ENCODE measurements around the gene APCDD1L.
"Not testable (repeated sequence)": the region's sequence is repeated elsewhere in the genome, so short reads cannot be mapped to it uniquely, and the experiment has no call there.

Gene APCDD1L

DNA sequence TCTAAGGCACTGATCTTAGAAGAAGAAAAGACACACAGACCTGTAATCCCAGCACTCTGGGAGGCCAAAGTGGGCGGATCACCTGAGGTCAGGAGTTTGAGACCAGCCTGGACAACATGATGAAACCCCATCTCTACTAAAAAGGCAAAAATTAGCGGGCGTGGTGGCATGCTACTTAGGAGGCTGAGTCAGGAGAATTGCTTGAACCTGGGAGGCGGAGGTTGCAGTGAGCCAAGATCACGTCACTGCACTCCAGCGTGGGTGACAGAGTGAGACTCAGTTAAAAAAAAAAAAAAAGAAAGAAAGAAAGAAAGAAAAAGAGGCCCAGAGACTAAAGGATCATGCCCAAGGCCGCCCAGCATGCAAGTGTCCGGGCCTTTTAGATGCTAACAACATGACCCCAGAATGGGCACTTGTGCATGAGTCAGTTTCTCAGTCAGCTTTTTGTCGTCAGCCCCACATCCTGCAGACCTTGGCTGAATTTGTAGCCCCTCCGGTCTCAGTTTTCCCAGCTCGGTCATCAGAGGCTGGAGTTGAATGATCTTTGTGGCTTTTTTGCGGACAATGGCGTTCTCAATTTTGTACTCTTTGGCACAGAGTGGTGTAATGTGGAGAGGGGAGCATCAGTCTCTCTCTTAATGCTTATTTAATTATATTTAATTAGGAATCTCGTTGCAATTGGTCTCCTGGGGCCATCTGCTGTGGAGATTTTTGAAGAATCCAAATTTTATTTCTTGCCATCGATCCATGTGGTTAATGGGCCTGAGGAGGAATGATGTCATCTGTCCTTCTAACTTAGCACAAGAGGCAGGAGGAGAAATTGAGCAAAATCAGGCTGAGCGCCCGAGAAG is 30.6 kb upstream of the APCDD1L start:
- DNase-seq (ENCODE audit: low read depth in 2 of 2) = no peak

DNA sequence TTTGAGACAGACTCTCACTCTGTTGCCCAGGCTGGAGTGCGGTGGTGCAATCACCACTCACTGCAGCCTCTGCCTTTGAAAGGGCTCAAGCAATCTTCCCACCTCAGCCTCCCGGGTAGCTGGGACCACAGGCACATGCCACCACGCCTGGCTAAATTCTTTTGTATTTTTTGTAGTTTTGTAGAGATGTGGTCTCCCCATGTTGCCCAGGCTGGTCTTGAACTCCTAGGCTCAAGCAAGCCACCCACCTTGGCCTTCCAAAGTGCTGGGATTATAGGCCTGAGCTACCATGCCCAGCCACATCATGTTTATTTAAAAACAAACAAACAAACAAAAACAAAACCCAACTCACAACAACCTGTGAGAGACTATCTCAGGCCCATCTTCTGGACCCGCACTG is 29.7 kb upstream of the APCDD1L start:
- DNase-seq (ENCODE audit: low read depth in 2 of 2) = no peak

DNA sequence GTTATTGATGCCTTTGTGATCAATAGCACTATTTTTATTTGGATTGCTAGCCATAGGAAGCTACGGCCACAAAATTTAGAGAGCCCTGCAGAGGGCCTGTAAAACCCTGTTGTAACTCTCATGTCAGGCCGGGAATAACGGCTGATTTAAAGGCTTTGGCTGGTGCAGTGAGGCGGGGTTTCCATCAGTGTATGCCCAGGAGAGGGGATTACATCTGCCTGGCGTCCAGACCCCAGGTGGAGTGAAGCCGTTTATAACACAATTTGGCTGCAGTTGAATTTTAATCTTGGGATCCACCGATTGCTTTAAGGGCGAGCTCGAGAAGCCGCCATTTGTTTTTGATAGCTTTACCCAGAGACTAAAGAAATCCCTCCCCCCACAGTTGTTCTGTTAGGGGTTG is 29.1 kb upstream of the APCDD1L start:
- DNase-seq (ENCODE audit: low read depth in 2 of 2) = no peak

DNA sequence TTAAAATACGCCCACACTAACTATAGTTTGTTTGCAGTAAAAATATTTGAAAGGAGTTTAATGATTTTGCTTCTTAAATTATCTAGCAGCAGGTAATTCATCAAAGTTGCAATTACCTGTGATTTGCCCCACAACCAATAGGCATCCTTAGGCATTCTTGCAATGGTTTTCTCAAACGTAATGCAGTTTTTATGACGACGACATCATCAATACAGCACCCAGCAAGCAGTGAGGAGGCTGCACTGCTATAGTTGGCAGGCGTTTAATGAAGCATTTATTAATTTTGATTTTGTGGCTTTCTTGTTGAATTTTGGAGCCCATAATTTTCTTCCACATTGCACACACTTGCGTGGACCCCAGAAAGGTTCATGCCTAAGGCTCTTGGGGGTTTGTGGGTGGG is 28.1 kb upstream of the APCDD1L start:
- no peak for DNase-seq (ENCODE audit: low read depth in 2 of 2)

DNA sequence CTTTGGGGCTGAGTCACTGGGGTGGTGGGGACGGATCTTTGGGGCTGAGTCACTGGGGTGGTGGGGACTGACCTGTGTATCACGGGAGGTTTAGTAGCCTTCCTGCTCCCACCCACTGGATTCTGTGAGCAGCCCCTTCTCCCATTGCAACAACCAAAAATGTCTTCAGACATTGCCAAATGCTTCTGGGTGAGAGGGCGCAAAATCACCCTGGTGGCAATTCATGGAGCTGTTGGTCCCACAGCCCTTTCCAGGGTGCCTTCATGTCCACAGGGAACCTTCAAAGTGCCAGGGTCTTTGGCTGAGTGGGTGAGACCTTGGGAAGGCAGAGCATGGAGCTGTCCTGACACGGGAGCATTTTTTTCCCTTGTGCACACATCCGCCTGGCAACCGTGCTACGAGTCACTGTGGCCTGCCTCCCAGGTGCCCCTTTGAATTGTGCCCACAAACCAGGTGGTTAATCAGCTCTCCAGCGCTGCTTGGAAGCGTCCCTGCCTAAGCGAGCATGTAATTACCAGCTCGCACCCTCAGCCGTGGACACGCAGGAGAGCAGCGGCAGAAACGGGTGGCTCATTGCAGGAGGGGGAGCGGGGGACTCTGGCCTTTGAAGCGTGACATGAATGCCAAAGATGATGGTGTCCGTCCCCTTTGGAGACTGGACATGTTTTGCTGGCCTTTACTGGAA is 27.4 kb upstream of the APCDD1L start:
- no peak for DNase-seq (ENCODE audit: low read depth in 2 of 2)

DNA sequence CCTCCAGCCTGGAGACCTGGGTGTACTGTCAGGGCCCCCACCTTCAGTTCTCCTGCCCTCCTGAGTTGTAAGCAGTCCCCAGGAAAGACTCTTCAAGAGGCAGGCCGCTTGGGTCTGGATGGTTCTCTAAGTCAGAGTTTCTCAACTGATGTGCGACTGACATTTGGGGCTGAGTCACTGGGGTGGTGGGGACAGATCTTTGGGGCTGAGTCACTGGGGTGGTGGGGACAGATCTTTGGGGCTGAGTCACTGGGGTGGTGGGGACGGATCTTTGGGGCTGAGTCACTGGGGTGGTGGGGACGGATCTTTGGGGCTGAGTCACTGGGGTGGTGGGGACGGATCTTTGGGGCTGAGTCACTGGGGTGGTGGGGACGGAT is 26.8 kb upstream of the APCDD1L start:
- not testable (repeated sequence) for DNase-seq (ENCODE audit: low read depth in 2 of 2)

DNA sequence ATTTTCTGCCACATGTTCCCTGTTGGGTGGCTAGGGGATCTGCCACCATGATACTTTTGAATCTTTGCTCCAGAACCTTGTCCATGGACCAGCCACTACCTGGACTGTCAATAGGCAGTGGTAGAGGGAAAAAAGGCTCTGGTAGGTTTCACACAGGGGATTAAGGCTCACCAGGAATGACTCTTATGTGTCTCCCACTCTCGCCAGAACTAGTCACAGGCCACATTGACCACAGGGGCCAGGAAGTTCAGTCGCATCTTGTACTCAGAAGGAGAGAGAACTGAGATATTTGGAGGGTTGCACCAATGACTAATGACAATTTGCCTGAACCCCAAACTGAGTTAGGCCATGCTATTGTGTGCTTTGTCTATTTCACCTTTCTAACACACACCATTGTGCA is 23.6 kb upstream of the APCDD1L start:
- no peak for DNase-seq (ENCODE audit: low read depth in 2 of 2)

DNA sequence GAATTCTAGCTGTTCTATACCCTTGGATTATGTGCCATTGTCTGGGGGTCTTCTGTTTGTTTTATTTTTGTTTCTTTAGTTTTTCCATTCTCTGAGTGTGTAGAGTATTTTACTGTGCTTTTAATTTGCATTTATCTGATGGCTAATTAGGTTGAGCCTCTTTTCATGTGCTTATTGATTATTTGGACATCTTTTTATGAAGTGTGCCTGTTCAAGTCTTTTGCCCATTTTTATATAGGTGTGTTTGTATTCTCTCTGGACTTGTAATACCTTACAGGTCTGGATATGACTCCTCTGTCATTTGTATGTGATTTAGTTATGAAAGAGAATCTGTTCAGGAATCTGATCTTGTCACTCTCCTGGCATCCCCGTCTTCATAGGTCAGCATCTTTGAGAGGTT is 22.6 kb upstream of the APCDD1L start:
- no peak for DNase-seq (ENCODE audit: low read depth in 2 of 2)

DNA sequence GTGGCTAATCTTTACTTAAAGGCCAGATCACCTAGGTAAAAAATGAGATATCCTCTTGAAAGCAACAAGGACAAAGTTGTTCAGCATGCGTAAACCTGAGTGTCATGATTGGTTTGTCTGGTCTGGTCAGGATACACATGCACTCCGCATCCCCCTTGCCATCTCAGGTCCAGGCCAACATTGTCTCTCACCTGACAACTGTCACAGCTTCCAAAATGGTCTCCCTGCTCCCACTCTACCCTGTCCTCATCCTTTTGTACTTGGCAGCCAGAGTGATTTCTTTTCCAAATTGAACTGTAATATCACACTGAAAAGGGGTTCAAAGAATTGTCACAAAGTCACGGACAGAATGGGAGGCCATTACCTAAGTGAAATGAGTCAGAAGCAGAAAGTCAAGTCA is 21.1 kb upstream of the APCDD1L start:
- DNase-seq (ENCODE audit: low read depth in 2 of 2) = no peak

DNA sequence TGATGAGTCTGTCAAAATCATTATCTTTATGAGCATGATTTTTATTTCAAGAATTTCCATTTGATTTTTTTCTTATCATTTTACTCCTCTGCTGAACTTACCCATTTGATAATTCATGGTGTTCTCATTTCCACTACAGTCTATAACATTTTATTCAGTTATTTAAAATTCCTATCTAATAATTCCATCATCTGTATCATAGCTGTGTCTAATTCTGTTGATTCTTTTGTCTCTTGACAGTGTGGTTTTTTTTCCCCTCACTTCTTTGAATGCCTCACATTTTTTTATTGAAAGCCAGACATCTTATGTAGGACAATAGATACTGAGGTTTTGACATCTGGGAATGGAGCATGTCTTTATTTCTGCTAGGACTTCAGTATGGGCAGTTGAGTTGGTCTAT is 16.5 kb upstream of the APCDD1L start:
- no peak for DNase-seq (ENCODE audit: low read depth in 2 of 2)

DNA sequence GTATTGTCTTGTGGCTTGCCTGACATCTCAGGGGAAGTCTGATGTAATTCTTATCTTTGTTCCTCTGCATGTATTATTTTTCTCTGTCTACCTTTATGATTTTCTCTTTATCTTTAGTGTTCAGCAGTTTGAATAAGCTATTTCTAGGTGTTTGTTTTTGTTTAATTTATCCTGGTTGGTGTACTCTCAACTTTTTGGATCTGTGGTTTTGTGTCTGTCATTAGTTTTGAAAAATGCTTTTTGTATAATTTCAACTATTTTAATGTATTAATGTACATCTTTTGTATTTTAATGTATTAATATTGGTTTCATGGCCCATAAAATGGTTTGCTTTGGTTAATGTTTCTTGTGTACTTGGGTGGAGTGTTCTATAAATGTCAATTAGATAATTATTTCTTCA is 15.9 kb upstream of the APCDD1L start:
- DNase-seq (ENCODE audit: low read depth in 2 of 2) = no peak

DNA sequence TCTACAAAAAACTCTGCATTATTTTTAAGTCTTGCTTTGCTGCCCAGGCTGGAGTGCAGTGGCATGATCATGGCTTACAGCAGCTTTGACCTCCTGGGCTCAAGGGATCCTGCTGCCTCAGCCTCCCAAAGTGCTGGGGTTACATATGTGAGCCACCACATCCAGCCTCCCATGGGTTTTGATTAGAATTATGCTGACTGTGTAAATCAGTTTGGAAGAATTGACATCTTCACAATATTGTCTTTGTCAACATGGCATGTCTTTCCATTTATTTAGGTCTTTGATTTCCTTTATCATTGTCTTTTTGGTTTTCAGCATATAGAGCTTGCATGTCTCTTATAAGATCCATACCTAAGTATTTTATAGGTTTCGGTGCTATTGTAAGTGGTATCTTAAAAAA is 13.2 kb upstream of the APCDD1L start:
- DNase-seq (ENCODE audit: low read depth in 2 of 2) = no peak

DNA sequence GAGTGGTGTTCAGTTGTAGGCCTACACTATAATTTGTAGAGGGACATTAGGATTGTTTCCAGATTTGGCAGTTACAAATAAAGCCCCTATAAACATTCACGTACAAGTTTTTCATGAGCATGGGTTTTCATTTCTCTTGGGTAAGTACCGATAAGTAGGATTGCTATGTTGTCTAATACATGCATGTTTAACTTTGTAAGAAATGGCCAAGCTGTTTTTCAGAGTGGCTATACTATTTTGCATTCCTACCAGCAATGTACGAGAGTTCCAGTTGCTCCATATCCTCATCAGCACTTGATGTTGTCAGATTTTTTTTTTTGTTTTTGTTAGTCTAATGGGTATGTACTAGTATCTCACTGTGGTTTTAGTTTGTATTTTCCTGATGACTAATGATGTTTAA is 11.2 kb upstream of the APCDD1L start:
- no peak for DNase-seq (ENCODE audit: low read depth in 2 of 2)

DNA sequence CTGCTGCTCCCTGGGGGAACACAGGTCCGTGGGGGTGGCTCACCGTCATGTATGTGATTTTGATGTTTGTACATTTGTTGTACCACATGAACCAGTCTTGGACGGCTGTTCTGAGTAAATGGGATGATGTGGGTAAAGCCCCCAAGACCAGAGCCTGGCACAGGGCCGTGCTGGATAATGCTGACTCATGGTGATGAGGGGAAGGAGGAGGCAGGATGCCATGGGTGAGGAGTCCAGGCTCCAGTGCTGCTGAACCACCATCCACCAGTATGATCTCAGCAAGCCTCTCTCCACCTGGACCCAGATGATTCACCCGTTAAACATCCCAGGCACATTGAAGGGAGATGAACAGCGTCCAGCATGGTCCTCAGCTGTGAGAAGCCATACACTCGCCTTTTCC is 9.6 kb upstream of the APCDD1L start:
- DNase-seq (ENCODE audit: low read depth in 2 of 2) = peak in 1 of 2 experiments; percentile 27

DNA sequence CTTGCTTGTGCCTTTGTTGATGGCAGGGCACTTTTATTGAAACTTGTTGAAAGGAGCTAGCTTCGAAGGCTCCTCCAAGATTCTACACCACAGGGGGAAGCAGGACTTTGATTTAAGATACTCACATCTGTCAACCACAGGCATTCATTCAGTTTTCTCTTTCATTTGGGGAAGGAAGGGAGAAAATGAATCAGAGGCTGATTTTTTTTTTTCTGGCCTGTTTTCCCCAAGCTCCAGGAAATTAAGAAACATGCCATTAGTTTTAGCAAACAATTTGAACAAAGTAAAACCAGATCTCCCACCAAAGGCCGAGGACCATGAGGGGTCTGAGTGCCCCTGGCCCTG is 8.7 kb upstream of the APCDD1L start:
- DNase-seq (ENCODE audit: low read depth in 2 of 2) = peak; percentile 59 to 60

DNA sequence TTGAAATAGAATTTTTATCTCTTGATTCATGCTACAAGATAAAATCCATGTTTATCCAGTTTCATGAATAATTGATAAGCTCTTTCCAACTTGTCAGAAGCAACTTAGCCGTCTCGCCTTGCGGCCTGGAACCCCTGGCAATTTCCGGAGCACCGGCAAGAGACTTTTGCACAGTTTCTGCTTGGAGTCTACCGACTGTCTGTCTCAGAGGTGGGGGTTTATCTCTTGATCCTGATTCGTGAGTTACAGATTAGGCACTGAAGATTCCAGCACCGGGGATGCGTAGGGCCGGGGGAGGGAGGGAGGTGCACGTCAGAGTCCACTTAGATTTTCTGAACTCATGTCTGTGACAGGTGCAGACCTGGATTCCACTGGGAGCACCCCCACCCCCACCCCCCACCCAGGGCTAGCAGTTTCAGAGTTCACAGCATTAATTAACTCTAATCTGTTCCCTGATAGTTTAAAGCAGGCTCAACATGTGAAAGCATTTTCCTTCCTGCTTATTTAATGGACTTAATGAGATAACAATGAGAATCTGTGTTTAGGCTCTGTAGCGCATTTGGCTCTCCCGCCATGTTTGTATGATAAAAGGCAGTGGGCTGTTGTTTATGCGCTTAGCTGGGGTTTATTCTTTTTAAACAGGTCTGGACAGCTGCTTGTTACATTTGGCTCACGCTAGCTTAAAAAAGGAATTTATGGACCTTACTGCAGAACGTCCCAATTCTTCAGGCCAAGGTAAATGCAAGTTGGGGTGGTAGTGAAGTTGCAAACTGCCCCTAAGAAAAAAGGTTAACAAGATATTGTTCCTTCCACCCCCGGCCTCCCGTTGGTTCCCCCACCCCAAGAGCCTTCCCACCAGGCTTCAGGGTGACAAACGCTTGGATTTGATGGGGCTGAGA is 8.1 kb upstream of the APCDD1L start:
- no peak for DNase-seq (ENCODE audit: low read depth in 2 of 2)

DNA sequence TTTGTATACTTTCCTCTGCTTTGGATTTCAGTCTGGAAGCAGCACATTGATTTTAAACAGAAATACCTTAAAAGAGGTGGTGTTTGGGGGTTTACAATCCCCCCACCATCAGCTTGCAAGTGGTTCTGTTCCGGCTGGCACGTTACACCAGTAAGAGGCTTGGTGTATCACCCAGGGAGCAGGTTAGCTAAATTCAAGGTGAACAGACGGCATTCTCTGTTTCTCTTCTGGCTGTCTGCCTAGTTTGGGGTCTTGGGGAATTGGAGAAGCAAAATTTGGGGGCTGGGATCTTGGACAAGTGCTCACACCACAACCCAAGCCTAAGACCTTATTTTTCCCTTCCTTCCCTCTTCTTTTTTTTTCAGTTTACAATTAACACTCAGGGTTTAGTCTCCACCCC is 7.5 kb upstream of the APCDD1L start:
- DNase-seq (ENCODE audit: low read depth in 2 of 2) = no peak

DNA sequence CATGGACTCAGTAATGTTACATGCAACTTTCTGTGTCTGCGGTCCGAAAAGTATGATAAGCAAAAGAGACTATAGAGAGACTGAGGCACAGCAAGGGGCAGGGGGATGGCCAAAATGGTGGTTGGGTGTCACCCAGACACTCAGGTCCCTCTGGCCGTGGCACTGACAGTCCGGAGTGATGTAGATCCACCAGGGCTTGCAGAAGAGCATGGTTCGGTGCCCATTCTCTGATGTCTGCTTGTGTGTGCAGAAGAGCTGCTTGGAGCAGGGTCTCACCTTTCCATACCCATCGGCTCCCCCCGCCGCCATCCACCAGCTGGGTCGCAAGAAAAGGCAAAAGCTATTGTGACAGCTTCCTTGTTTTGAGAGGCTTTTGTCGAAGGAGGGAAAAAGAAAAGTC is 6.6 kb upstream of the APCDD1L start:
- no peak for DNase-seq (ENCODE audit: low read depth in 2 of 2)

DNA sequence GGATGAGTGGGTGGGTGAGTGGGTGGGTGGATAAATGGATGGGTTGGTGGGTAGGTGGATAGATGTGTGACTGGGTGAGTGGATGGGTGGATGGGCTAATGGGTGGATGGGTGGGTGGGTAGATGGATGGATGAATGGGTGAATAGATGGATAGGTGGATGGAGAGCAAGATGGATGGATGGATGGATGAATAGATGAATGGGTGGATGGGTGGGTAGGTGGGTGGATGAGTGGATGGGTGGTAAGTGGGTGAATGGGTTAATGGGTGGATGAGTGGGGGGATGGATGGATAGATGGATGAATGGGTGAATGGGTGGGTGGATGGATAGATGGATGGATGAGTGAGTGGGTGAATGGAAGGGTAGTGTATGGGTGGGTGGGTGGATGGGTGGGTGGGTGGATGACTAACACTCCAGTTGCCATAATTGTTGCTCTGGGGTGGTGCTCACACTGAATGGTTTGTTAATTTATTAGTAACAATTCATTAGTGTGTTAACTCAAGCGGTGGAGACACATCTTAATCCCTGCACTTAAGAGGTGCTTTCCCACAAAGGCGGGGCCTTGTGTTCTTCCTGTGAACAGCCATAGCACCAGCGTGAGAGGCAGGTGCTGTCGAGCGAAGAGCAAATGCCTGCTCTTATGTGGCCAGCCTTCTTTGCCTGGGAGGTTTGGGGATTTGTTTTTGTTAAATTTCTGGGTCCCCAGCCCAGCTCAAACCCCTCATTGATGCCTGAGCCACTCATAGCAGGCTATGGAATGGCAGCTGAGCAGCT is 4.9 kb upstream of the APCDD1L start:
- no peak for DNase-seq (ENCODE audit: low read depth in 2 of 2)

DNA sequence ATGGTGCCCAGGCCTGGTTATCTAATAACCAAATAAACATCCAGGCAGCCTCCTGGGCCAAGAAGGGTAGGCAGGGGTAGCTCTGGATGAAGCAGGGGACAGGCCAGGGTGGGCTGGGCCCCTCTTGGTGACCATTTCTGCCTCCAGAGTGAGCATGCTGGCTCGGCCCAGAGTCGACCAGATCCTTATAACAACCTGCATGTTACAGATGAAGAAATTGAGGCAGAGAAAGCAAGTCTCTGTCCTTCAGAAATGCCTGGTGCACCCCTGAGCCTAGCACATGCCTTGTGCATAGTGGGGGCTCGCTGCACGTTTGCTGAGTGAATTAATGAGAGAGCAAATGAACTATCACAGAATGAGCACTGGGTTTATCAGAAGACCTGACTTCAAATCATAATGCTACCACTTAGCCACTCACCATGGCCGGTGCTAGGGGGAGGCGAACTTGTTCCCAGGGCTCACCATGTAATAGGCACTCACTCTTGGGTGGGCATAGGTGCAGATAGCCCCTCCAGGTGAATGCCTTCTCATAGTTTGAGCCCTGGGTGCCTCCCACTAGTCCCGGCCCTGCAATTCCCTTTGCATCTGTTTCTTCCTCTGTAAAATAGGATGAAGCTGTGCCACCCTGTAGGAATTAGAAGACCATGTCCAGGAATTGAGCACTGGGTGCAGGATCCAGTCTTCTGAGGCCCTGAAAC is 3.8 kb upstream of the APCDD1L start:
- no peak for DNase-seq (ENCODE audit: low read depth in 2 of 2)

DNA sequence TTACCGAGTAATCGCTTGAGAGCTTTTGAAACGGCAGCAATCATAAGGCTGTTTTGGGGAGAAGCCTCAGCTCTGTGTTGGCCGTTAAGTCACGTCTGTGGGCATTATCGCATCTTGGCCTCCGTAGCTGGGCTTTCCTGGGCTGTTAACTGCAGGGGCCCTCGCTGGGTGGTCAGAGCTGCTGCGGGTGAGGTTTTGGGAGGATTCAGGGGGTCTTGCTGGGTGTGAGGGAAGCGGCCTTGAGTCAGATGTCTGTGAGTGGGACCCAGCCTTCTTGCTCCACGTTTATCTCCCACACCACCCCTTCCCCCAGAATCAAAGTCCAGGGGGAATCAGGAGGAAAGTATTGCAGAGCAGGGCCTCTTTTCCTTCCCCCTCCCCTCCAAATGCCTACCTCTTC is 3.2 kb upstream of the APCDD1L start:
- DNase-seq (ENCODE audit: low read depth in 2 of 2) = no peak

All from fibroblast of skin of left biceps (primary cell).